GM08714 (cell line): ENCODE data around the gene CAV2.

ENCODE experiments used
- H3K4me3 ChIP-seq: fragments of 200-500 bp; sonication (Bioruptor generic); 2 replicates; pipeline ENCODE4 v1.5.1; 2014; ENCODE audit warnings: mild to moderate bottlenecking, low read length, inconsistent platforms
- ZNF274 ChIP-seq: IDR thresholded peaks from 2 replicates; pipeline ENCODE4 v1.6.1; 2012; ENCODE audit warnings: mild to moderate bottlenecking, low read depth, low read length

CAV2 gene

DNA sequence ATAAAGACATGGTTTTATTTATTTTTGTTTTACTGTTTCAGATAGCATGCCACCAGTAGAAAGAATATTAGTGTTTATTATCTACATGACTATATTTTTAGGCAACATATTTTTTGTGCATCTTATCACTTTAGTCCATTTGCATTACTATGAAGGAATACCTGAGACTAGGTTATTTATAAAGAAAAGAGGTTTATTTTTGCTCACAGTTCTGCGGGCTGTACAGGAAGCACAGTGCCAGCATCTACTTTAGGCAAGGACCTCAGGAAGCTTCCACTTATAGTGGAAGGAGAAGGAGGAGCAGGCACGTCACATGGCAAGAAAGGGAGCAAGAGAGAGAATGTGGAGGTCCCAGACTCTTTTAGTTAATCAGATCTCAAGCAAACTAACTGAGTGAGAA, 5.7 kb downstream of the CAV2 start:
- TF ChIP-seq ZNF274: no peak
- H3K4me3 ChIP-seq: no peak overlapping the region

DNA sequence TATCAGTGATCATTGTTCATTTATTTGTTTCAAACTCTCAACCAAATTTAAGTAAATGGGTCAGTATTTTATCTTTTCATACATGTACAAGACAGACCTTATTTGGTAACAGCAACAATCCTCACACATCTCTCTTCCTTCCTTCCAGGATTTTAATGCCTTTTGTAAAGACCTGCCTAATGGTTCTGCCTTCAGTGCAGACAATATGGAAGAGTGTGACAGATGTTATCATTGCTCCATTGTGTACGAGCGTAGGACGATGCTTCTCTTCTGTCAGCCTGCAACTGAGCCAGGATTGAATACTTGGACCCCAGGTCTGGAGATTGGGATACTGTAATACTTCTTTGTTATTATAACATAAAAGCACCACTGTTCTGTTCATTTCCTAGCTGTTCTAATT, 6.3 kb downstream of the CAV2 start:
- H3K4me3 ChIP-seq: no peak overlapping the region
- TF ChIP-seq ZNF274: no peak

DNA sequence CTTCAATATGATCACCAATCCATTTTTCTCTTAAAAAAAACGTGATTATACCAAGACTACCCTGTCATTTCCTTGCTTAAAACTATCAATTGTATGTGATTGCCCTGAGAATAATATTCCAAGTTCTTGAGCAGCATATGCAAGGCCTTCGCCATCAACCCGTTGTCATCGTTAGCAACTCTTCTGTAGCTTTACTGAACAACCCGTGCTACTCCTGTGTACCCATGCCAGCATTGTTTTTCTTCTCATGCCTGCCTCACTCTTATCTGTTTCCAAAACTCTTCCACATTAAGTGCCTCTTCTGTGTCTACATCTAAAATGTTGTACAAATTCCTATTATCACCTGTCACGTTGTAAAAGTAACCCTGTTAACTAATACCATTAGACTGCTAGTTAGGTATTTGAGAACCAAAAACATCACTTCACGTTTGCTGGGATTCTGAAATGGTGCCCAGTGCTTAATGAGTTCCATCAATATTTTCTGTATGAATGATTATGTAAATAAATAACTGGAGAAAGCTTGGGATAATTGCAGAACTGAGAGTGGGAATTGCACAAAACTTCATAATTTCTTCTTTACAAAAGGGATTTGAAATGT, 10.5 kb downstream of the CAV2 start:
- TF ChIP-seq ZNF274: no peak
- no peak overlapping the region for H3K4me3 ChIP-seq

DNA sequence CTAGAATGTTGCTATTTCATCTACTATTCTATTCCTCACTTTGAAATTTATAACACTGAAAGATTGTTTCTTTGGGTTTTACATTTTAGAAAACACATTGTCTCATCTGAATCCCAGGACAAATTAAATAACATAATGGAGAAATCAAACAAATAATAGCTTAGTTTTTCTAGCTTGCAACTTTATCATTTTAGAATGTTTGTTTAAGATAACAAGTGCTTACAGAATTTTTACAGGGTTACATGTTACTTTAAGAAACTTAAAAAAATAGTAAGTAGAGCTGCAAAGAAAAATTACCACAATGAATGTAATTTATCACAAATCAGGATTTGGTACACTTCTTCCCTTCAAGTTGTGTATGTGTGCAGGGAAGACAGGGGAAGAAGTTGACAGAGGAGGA, 11.3 kb downstream of the CAV2 start:
- no peak for TF ChIP-seq ZNF274
- H3K4me3 ChIP-seq: no peak overlapping the region

DNA sequence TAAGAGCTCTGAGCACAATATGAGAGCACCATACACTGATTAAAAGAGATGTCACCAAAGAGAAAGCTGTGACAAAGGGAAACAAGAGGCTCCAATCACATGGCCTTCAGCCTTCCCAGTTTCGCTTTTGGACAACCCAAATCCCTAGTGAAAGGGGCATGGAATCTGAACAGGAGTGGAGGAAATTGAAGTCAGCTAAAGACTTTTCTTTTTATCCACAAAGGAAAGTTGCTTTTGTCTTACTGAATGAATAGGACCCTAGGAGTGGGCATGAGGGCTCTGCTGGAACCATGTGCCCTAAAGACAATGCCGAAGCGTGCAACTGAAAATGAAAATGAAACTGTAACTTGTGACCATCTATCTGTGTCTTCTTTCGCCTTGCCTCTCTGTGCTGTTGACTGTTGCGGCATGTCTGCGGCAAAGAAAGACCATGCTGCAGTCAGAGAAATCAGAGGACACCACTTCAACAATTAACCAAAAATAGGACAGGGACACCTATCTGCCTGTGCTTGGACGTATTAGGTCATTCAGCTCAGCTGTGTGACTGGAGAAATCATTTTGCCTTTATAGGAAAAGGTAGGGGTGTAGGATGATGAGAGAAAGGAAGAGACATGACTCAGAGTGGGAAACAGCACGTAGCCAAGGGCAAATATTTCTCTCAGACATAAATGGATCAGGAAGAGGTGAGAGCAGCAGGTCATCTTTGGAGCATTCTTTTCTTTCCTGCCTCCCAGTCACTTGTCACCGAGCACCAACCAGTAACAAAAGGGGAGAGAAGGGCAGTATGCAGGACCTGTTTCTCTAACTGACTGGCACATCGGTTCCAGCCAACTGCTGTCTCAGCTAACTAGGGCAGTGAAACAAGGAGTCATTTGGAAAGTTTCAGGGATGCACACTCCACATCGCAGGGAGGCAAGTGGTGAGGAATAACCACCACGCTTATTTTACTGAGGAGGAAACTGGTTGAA, 12.3 kb downstream of the CAV2 start:
- no peak for TF ChIP-seq ZNF274
- peak overlapping the region; percentile 60; the same call in 1 of the 2 replicates for H3K4me3 ChIP-seq

DNA sequence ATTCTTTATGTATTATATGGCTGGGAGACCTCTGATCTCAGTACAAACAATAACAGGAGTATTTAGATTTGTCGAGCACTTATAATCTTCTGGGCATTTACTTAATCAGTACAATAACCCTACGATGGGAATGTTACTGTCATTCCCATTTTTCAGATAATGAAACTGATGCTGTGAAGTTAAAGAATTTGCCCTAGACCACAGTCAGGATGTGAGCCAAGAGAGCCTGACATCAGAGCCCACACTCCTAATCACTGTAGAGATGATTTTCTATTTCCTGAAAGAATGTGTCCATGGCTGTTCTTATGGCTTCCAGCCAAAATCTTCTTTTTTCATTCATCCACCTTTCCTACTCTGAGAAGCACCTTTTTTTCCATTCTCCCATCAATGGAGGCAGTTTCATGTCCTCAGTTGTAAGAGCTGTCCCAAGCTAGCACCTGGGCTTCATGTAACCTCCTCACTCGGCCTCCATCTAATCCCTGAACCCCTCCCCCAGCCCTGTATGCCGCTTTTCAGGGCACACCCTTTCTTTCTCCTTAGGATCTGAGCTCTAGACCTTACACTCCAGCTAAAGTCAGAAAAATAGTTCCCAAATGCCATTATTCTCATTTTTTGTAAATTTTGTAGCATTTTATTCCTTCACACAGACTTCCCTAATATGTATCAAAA, 13.1 kb downstream of the CAV2 start:
- no peak overlapping the region for H3K4me3 ChIP-seq
- no peak for TF ChIP-seq ZNF274

DNA sequence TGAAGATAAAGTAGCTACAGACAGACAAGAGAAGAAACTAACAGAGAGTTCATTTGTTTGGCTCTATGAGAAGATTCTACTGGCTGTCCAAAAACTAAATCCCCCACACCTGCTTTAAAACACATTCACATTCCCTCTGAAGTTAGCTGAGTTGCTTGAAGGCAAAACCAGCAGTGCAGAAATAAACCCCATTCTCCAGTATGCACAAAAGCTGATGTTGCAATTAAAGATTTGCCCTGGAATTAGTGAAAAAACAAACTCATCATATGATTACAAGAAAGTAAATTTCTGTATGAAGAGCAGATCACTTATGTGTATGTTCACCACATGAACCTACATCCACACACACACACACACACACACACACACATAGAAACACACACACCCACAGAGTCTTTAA, 16.0 kb downstream of the CAV2 start:
- no peak overlapping the region for H3K4me3 ChIP-seq
- no peak for TF ChIP-seq ZNF274

DNA sequence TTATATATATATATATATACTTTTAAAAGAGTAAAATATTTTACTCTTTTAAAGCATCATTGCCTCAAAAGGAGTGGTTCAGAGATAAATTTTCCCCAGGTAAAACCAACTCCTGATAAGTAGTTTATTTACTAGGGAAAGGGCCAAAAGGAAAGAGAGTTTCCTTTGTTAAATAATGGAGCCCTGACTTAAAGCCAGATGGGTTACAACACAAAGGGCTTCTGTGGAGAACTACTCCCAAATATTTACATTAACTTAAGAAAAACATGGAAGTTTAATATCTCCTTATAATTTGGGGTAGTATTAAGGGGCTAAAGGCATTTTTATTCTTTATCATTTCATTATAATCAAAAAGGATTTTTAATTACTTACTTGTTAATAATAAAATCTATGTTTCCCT, 16.8 kb downstream of the CAV2 start:
- H3K4me3 ChIP-seq: no peak overlapping the region
- TF ChIP-seq ZNF274: no peak

DNA sequence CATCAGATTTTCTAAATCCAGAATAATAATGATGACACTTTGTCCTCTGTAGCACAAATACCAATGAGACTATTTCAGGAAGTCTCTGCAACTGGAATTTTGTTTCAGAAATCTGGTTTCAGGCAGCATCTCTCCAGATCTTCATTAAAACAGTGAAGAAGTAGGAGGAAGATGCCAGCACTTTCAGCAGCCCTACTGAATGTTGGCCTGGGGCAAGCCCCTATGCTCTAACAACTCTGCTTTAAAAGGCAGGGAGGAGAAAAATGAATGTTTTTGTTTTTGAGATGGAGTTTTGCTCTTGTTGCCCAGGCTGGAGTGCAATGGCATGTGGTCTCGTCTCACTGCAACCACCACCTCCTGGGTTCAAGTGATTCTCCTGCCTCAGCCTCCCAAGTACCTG, 18.1 kb downstream of the CAV2 start:
- no peak overlapping the region for H3K4me3 ChIP-seq
- no peak for TF ChIP-seq ZNF274

DNA sequence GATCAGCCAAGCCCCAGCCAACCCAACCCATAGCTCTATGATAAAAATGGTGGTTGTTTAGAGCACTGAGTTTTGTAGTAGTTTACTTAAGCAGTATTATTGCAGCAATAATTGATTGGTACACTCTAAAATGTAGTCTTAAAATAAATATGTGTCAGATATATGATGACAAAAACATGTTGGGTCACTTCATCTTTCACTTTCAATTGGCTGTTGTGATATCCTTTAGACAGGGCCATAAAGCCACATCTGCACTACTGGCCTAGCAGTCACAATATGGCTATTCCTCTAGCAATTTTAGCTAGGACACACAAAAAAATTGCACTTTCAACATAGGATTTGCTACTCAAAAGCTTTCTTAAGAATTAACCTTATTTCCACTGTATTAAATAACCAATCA, 19.4 kb downstream of the CAV2 start:
- H3K4me3 ChIP-seq: no peak overlapping the region
- no peak for TF ChIP-seq ZNF274

DNA sequence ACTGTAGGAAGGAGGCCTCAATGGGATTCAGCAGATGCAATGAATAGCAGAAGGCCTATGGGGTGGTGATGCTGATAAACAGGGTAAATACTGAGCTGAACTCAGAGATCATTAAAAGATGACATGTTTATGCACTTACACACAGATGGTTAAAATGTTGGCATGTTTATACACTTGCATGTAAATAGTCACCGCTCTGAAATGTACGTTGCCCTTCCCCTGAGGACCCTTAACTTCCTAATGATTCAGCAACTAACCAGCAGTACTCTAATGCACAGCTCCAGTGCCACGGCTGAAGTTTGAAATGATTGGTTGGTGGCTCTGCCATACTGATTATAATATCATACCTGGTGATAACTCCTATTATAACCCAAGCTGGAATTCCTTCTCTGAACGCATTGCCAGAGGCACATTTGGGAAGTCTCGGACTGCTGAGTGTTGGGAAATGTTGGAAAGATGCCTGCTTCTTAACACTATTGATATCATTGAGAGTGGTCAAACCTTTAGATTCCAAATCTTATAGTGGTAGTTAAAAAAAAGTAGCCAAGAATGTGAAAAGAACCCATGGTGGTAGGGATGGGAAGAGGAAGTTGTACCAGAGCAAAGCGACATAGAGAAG, 21.6 kb downstream of the CAV2 start:
- TF ChIP-seq ZNF274: no peak

DNA sequence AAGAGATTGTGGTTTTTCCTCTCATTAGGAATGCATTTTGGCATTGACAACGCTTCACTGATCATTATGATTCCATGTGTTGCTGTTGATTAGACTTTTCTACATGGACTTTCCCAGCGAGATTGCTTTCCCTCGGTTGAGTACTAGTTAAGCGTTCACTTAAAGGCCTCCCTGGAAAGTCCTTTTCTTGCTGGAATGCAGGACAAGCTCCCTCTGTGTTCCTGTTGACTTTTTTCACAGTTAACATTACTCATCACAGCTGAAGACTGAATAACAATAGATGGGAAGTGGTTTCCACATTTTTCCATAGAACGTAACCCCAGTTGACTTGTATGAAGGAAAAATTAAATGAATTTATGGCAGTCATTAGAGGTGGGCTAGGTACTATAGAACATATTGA, 22.7 kb downstream of the CAV2 start:
- TF ChIP-seq ZNF274: no peak
- H3K4me3 ChIP-seq: no peak overlapping the region

More for the DNA sequence above, 21.6 kb downstream of the CAV2 start:
- H3K4me3 ChIP-seq: no peak overlapping the region

DNA sequence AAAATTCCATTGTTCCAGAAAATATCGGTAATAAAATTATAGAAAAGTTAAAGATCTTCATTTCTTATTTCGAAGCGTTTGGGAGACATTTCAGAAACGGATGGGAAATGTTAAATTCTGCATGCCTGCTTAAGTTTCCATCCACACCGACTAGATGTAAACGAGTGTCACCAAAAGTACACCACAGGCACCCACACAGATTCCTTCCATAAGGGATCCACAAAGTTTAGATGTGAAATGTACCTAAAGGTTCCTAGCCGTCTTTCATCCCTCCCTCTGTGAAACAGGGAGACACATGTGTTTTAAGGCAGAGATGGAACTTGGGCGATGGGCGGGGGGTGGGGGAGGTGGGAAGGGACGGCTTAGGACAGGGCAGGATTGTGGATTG, 24.7 kb downstream of the CAV2 start:
- no peak overlapping the region for H3K4me3 ChIP-seq
- TF ChIP-seq ZNF274: no peak

DNA sequence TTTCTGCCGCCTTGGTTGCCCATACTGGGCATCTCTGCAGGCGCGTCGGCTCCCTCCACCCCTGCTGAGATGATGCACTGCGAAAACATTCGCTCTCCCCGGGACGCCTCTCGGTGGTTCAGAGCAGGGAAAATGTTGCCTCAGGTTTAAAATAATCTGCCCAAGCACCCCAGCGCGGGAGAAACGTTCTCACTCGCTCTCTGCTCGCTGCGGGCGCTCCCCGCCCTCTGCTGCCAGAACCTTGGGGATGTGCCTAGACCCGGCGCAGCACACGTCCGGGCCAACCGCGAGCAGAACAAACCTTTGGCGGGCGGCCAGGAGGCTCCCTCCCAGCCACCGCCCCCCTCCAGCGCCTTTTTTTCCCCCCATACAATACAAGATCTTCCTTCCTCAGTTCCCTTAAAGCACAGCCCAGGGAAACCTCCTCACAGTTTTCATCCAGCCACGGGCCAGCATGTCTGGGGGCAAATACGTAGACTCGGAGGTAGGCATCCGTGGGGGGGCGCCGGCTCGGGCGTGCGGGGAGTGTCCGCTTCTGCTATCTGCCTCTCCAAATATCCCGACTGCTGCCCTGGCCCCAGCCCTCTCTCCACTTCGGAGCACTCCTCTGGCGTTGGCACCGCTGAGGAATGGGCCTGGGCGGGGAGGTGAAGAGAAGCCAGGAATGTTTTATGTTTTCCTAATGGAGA, 25.2 kb downstream of the CAV2 start, which contains the start of gene CAV1:
CAV1 (plus strand) TSS at position 428 of the 689 bp plus-strand sequence; CDS start at position 455, 27 bp downstream.
- peak within 1 kb of the TSS; percentile 53 for H3K4me3 ChIP-seq
- no peak for TF ChIP-seq ZNF274
